SK-N-MC (cell line): ENCODE data around the gene ADAMTS10.

Experiments used
- EZH2 ChIP-seq: fragments of 200-600 bp; sonication (generic); IDR thresholded peaks from one replicate; pipeline ENCODE4 v1.6.1; 2017; ENCODE audit warnings: antibody characterized with exemption
- POLR2AphosphoS5 ChIP-seq: IDR thresholded peaks from 2 replicates; pipeline ENCODE4 v1.6.1; 2012; ENCODE audit warnings: mild to moderate bottlenecking, low read depth, low read length, borderline replicate concordance

DNA sequence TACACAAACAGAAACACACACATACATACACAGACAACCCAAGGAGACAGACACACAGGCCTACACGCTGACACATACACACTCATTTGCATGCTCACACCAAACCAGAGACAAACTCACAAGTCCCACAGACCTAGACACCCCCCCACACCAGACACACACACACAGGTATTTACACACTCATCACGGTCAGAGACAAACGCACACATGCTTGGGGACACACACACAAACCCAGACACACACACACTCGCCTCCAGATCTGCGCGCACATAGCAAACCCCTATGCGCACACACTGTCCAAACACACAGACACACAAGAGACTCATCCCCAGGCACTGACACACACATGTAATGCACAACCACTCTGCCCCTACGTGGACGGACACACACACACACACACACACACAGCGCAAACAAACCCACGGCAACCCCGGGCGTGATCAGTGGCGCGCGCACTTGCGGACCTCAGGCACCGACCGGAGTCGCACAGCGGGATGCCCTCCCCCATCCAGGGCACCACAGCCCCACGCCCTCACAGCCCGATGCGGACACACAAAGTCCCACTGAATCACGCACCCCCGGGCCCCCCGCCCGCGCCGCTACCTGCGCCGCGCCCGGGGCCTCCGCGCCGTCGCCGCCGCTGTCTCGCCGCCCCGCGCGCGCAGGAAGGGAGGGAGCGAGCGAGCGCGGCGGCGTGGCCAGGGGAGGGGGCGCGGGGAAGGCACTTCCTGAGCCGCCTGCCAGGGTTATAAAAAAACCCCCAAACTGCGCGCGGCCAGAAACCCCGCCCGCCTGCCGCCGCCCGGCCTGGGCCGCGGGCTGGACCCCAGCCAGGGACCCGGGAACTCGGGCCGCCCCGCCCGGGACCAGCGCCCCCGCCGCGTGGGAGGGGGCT lies at the start of gene ADAMTS10:
- TF ChIP-seq EZH2: no peak
- TF ChIP-seq POLR2AphosphoS5: no peak
